ENCODE data around the gene ZNF445.
"Not testable (repeated sequence)": the region's sequence is repeated elsewhere in the genome, so short reads cannot be mapped to it uniquely, and the experiment has no call there.

Gene ZNF445

GRCh38 chr3:44434834-44435510, 42.5 kb downstream of the ZNF445 start:
- no peak for DNase-seq (ENCODE audit: low read depth)

GRCh38 chr3:44430466-44430865, 47.0 kb downstream of the ZNF445 start:
- DNase-seq (ENCODE audit: low read depth): no peak

- DNase-seq (ENCODE audit: low read depth): no peak
Observed at GRCh38 chr3:44429459-44429858, 48.0 kb downstream of the ZNF445 start.

GRCh38 chr3:44428910-44429309, 48.6 kb downstream of the ZNF445 start:
- no peak for DNase-seq (ENCODE audit: low read depth)

GRCh38 chr3:44427683-44428082, 49.8 kb downstream of the ZNF445 start:
- DNase-seq (ENCODE audit: low read depth): no peak

GRCh38 chr3:44424758-44425157, 52.7 kb downstream of the ZNF445 start:
- DNase-seq (ENCODE audit: low read depth): no peak

- DNase-seq (ENCODE audit: low read depth): no peak
Observed at GRCh38 chr3:44421280-44421679, 56.2 kb downstream of the ZNF445 start.

- no peak for DNase-seq (ENCODE audit: low read depth)
Observed at GRCh38 chr3:44420676-44421075, 56.8 kb downstream of the ZNF445 start.

GRCh38 chr3:44419923-44420650, 57.4 kb downstream of the ZNF445 start:
- DNase-seq (ENCODE audit: low read depth): no peak

- DNase-seq (ENCODE audit: low read depth): no peak
Observed at GRCh38 chr3:44419116-44419922, 58.2 kb downstream of the ZNF445 start.

- no peak for DNase-seq (ENCODE audit: low read depth)
Observed at GRCh38 chr3:44418549-44418948, 58.9 kb downstream of the ZNF445 start.

GRCh38 chr3:44418118-44418517, 59.4 kb downstream of the ZNF445 start:
- DNase-seq (ENCODE audit: low read depth): not testable (repeated sequence)

- no peak for DNase-seq (ENCODE audit: low read depth)
Observed at GRCh38 chr3:44416031-44417030, 61.1 kb downstream of the ZNF445 start.

GRCh38 chr3:44415421-44415820, 62.0 kb downstream of the ZNF445 start:
- DNase-seq (ENCODE audit: low read depth): no peak

GRCh38 chr3:44414517-44415090, 62.9 kb downstream of the ZNF445 start:
- no peak for DNase-seq (ENCODE audit: low read depth)

- no peak for DNase-seq (ENCODE audit: low read depth)
Observed at GRCh38 chr3:44412365-44412764, 65.1 kb downstream of the ZNF445 start.

GRCh38 chr3:44411031-44411645, 66.3 kb downstream of the ZNF445 start:
- no peak for DNase-seq (ENCODE audit: low read depth)

GRCh38 chr3:44409640-44410410, 67.6 kb downstream of the ZNF445 start:
- no peak for DNase-seq (ENCODE audit: low read depth)

- no peak for DNase-seq (ENCODE audit: low read depth)
Observed at GRCh38 chr3:44402548-44402947, 74.9 kb downstream of the ZNF445 start.

- no peak for DNase-seq (ENCODE audit: low read depth)
Observed at GRCh38 chr3:44400771-44401170, 76.7 kb downstream of the ZNF445 start.

Data from stimulated activated CD8-positive, alpha-beta memory T cell treated with anti-CD3 and anti-CD28 coated beads, Interleukin-7, amount 100 ng/mL, for 24 hours (primary cell).